Caco-2 (cell line): ENCODE data around the gene KCNK13. TPM values are rescaled to one million over a fixed set of nuclear protein-coding genes. Genes with fewer than 3 reads are reported as not detected.

Experiments used
- BruUV-seq: library from RNA; stranded (reverse); fragments of 400-500 nt; replicated peaks from 2 replicates; lab custom pipeline; 2021; lab: Mats Ljungman, UMichigan
- CTCF ChIA-PET: fragments of 300-600 bp; sonication (Branson Sonifier 250); formaldehyde crosslinking; loops from one replicate; lab custom pipeline; 2022; ENCODE audit warnings: antibody characterized with exemption; lab: Charles Lee
- POLR2A ChIA-PET: fragments of 300-600 bp; sonication (Branson Sonifier 250); formaldehyde crosslinking; loops from one replicate; lab custom pipeline; 2022; ENCODE audit warnings: antibody characterized with exemption; lab: Charles Lee
- DNase-seq, 2 experiments: peaks; one replicate each; pipeline versions ENCODE4 v3.0.0 to v3.0.0-alpha.2; 2020 to 2022
- H3K27me3 ChIP-seq: replicated peaks from 2 replicates; pipeline ENCODE4 v1.6.0; 2011; ENCODE audit warnings: low read length; ENCODE audit not compliant: control insufficient read depth, insufficient read depth
- H3K36me3 ChIP-seq: 2 replicates; pipeline ENCODE4 v1.5.1; 2011; ENCODE audit warnings: low read length; ENCODE audit not compliant: control insufficient read depth, insufficient read depth
- H3K4me1 ChIP-seq: fragments of 250-450 bp; sonication (Bioruptor Pico); 2 replicates; pipeline ENCODE4 v1.5.1; 2020; ENCODE audit warnings: mild to moderate bottlenecking
- H3K4me3 ChIP-seq: 2 replicates; pipeline ENCODE4 v1.5.1; 2011; ENCODE audit warnings: low read depth, mild to moderate bottlenecking, control low read depth, low read length
- H3K9me3 ChIP-seq: fragments of 250-450 bp; sonication (Bioruptor Pico); 2 replicates; pipeline ENCODE4 v1.5.1; 2020; ENCODE audit warnings: mild to moderate bottlenecking, moderate library complexity
- H3K27ac Mint-ChIP-seq: one replicate; pipeline ENCODE4 v1.8.0; 2022; ENCODE audit warnings: mixed read lengths; ENCODE audit not compliant: unreplicated experiment
- H3K27me3 Mint-ChIP-seq: one replicate; pipeline ENCODE4 v1.8.0; 2022; ENCODE audit warnings: mixed read lengths; ENCODE audit not compliant: insufficient read depth, unreplicated experiment
- H3K36me3 Mint-ChIP-seq: one replicate; pipeline ENCODE4 v1.8.0; 2022; ENCODE audit warnings: mild to moderate bottlenecking, mixed read lengths; ENCODE audit not compliant: insufficient read depth, unreplicated experiment
- H3K4me1 Mint-ChIP-seq: one replicate; pipeline ENCODE4 v1.8.0; 2022; ENCODE audit warnings: low read depth, mixed read lengths; ENCODE audit not compliant: unreplicated experiment
- H3K4me3 Mint-ChIP-seq: one replicate; pipeline ENCODE4 v1.8.0; 2022; ENCODE audit warnings: mild to moderate bottlenecking, moderate library complexity, mixed read lengths; ENCODE audit not compliant: unreplicated experiment
- H3K9me3 Mint-ChIP-seq: one replicate; pipeline ENCODE4 v1.8.0; 2022; ENCODE audit warnings: mixed read lengths; ENCODE audit not compliant: unreplicated experiment
- intact Hi-C: fragments of 100-400 bp; cut with micrococcal nuclease; formaldehyde crosslinking; loops from one replicate; pipeline ENCODE4 v1.10.0; 2022; ENCODE audit not compliant: unreplicated experiment
- total RNA-seq: library from RNA; stranded (reverse); gene quantifications from 2 replicates; pipeline ENCODE4 v1.2.3, GENCODE V29; 2022
- TF ChIP-seq, protein P1 (sequence below), 2 experiments: fragments of 200-600 bp in 1 of 2; IDR thresholded peaks; 1 replicate in 1 of 2; 2 replicates in 1 of 2; pipeline versions ENCODE4 v1.5.1 to v1.8.0; 2011 to 2022; ENCODE audit warnings: antibody characterized with exemption in 1 of 2, control low read depth in 1 of 2, inconsistent platforms in 1 of 2, low read depth in 1 of 2, low read length in 1 of 2, mild to moderate bottlenecking in 1 of 2, moderate library complexity in 1 of 2; ENCODE audit not compliant: insufficient read depth in 1 of 2, severe bottlenecking in 1 of 2, unreplicated experiment in 1 of 2

KCNK13 gene
- total RNA-seq, 1 experiment from 2014 or later = not detected

DNA sequence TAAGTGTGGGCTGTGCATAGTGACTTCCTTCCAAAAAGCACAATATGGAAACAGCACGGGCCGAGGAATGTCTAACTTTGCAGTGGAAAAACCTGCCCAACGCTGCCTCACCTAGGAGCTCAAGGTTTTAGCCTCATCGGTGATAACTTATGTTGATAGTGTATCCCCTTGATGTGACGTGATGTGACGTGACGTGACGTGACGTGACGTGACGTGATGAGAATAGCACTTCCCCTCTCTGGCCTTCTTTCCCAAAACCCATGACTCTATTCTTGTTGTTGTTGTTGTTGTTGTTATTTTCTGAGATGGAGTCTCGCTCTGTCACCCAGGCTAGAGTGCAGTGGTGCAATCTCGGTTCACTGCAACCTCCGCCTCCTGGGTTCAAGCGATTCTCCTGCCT, 64.5 kb downstream of the KCNK13 start:
- Histone ChIP-seq H3K4me1 (0 out of 2 replicates have a peak, but pooled peaks cover 5% of the 10 kb centered on the region), H3K4me3 (no peak overlapping the region), H3K27me3 (no peaks in the 10 kb centered on the region), H3K36me3 (no peaks in the 10 kb centered on the region), H3K9me3 (no peaks in the 10 kb centered on the region)
- Mint-ChIP-seq H3K27ac (no peak overlapping the region), H3K4me3 (no peak overlapping the region), H3K4me1 (peaks cover 13% of the 10 kb centered on the region), H3K9me3 (no peaks in the 10 kb centered on the region), H3K36me3 (peaks cover 6% of the 10 kb centered on the region), H3K27me3 (no peaks in the 10 kb centered on the region)
- DNase-seq = no peak
- CTCF ChIA-PET = no interaction called here
- POLR2A ChIA-PET = no interaction called here
- intact Hi-C loops = no loop called here
- BruUV-seq = no TSS peak
- TF ChIP-seq, protein P1, sequence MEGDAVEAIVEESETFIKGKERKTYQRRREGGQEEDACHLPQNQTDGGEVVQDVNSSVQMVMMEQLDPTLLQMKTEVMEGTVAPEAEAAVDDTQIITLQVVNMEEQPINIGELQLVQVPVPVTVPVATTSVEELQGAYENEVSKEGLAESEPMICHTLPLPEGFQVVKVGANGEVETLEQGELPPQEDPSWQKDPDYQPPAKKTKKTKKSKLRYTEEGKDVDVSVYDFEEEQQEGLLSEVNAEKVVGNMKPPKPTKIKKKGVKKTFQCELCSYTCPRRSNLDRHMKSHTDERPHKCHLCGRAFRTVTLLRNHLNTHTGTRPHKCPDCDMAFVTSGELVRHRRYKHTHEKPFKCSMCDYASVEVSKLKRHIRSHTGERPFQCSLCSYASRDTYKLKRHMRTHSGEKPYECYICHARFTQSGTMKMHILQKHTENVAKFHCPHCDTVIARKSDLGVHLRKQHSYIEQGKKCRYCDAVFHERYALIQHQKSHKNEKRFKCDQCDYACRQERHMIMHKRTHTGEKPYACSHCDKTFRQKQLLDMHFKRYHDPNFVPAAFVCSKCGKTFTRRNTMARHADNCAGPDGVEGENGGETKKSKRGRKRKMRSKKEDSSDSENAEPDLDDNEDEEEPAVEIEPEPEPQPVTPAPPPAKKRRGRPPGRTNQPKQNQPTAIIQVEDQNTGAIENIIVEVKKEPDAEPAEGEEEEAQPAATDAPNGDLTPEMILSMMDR (IDR thresholded peaks at IDR 0.05; ENCODE audit: insufficient read depth in 1 of 2, low read depth in 1 of 2, low read length in 1 of 2, severe bottlenecking in 1 of 2, unreplicated experiment in 1 of 2) = no peak

DNA sequence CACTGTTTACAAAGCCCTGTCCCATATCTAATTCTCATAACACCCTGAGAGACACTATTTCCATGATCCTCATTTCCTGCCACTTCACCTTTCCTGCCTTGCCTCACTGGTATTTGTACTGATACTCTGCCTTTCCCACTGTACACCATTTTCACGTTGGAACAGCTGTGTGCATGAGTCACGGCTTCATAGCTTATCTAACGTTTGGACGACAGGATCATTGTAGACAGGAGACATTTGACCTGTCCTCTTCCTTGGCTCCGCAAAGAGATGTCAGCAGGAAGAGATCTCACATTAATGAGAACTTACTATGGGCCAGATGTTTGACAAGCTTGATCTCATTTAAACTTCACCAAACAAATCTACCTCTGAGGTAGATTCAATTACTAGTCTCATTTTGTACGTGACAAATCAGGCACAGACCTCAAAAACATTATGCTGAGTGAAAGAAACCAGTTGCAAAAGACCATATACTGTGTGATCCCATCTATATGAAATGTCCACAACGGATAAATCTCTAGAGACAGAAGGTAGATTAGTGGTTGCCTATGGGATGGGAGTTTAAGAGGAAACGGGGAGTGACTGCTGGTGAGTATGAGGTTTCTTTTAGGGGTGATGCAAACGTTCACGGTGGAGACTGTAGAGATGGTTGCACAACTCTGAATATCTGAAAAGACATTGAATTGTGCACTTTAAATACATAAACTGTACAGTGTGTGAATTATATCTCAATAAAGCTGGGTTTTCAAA, 71.2 kb downstream of the KCNK13 start:
- no peak overlapping the region for H3K27ac Mint-ChIP-seq
- no peaks in the 10 kb centered on the region for H3K9me3 ChIP-seq
- H3K4me1 ChIP-seq = 0 out of 2 replicates have a peak, but pooled peaks cover 5% of the 10 kb centered on the region
- peaks cover 13% of the 10 kb centered on the region for H3K4me1 Mint-ChIP-seq
- intact Hi-C loops = no loop called here
- BruUV-seq = no TSS peak
- no peak overlapping the region for H3K4me3 Mint-ChIP-seq
- peaks cover 6% of the 10 kb centered on the region for H3K36me3 Mint-ChIP-seq
- ChIA-PET POLR2A (no interaction called here), CTCF (interaction anchor here (0.6 kb wide), 1 partner anchor 194 kb away, joined by 3 read pairs; no protein-coding TSS in a partner anchor)
- H3K27me3 Mint-ChIP-seq = no peaks in the 10 kb centered on the region
- no peaks in the 10 kb centered on the region for H3K9me3 Mint-ChIP-seq
- no peak for DNase-seq
- no peaks in the 10 kb centered on the region for H3K36me3 ChIP-seq
- no peaks in the 10 kb centered on the region for H3K27me3 ChIP-seq
- H3K4me3 ChIP-seq = no peak overlapping the region
- TF ChIP-seq, protein P1 (IDR thresholded peaks at IDR 0.05; ENCODE audit: insufficient read depth in 1 of 2, low read depth in 1 of 2, low read length in 1 of 2, severe bottlenecking in 1 of 2, unreplicated experiment in 1 of 2) = no peak

DNA sequence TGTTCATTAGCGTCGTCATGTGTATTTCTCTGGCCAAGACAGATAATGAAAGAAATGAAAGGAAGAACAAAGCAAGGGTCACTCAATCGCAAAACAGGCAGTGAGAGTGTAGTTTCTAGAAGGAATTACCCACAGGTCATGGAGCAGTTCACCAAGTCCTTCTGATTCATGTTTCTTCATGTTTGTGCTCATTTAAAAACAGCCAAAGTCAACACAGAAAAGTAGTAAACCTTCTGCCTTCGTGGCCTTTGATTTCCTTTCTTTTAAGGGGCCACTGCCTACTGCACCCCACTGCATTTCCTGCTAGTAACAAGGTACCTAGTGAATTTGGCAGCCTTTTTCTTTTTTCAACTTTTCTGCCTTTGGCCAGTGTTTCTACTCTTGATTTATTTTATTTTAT, 75.1 kb downstream of the KCNK13 start:
- CTCF ChIA-PET = no interaction called here
- Mint-ChIP-seq H3K27me3 (peaks cover 3% of the 10 kb centered on the region), H3K4me1 (no peaks in the 10 kb centered on the region), H3K9me3 (no peaks in the 10 kb centered on the region), H3K36me3 (no peaks in the 10 kb centered on the region), H3K4me3 (no peak overlapping the region), H3K27ac (no peak overlapping the region)
- H3K27me3 ChIP-seq = no peaks in the 10 kb centered on the region
- BruUV-seq = no TSS peak
- no peaks in the 10 kb centered on the region for H3K4me1 ChIP-seq
- no peaks in the 10 kb centered on the region for H3K36me3 ChIP-seq
- H3K9me3 ChIP-seq = no peaks in the 10 kb centered on the region
- intact Hi-C loops = no loop called here
- H3K4me3 ChIP-seq = no peak overlapping the region
- TF ChIP-seq, protein P1 (IDR thresholded peaks at IDR 0.05; ENCODE audit: insufficient read depth in 1 of 2, low read depth in 1 of 2, low read length in 1 of 2, severe bottlenecking in 1 of 2, unreplicated experiment in 1 of 2) = no peak
- POLR2A ChIA-PET = no interaction called here
- no peak for DNase-seq
